Panc1 (cell line): Measurements from ENCODE around the gene GBF1. TPM values are rescaled to one million over a fixed set of nuclear protein-coding genes. Genes with fewer than 3 reads are reported as not detected.

Source experiments
- ATAC-seq: fragments of 200-7000 bp; cut with Tn5 transposase; 2 replicates; pipeline ENCODE4 v1.9.1; 2020; ENCODE audit warnings: mild to moderate bottlenecking, moderate library complexity
- BruUV-seq: library from RNA; stranded (reverse); fragments of 400-500 nt; replicated peaks from 2 replicates; lab custom pipeline; 2021; lab: Mats Ljungman, UMichigan
- CTCF ChIA-PET: fragments of 300-600 bp; sonication (Branson Sonifier 250); formaldehyde crosslinking; loops from one replicate; lab custom pipeline; 2022; ENCODE audit warnings: antibody characterized with exemption; lab: Charles Lee
- POLR2A ChIA-PET: fragments of 300-600 bp; sonication (Branson Sonifier 250); formaldehyde crosslinking; loops from one replicate; lab custom pipeline; 2022; ENCODE audit warnings: antibody characterized with exemption; lab: Charles Lee
- DNase-seq: peaks from one replicate; pipeline ENCODE4 v3.0.0-alpha.2; 2010; ENCODE audit warnings: low read depth, low spot score
- H3K27ac ChIP-seq: 2 replicates; pipeline ENCODE4 v1.5.1; 2011; ENCODE audit warnings: mild to moderate bottlenecking, low read length, inconsistent platforms
- H3K27me3 ChIP-seq: fragments of 200-500 bp; sonication (Bioruptor generic); 2 replicates; pipeline ENCODE4 v1.6.0; 2014; ENCODE audit warnings: low read length, inconsistent platforms; ENCODE audit not compliant: control insufficient read depth, insufficient read depth
- H3K36me3 ChIP-seq: fragments of 200-500 bp; sonication (Bioruptor generic); 2 replicates; pipeline ENCODE4 v1.5.1; 2014; ENCODE audit warnings: inconsistent platforms, mild to moderate bottlenecking, low read length, moderate library complexity; ENCODE audit not compliant: control insufficient read depth, insufficient read depth
- H3K4me1 ChIP-seq: 2 replicates; pipeline ENCODE4 v1.5.1; 2011; ENCODE audit warnings: inconsistent platforms, mild to moderate bottlenecking, low read length, moderate library complexity; ENCODE audit not compliant: control insufficient read depth, insufficient read depth
- H3K4me3 ChIP-seq, 2 experiments: 2 replicates each; pipeline ENCODE4 v1.5.1; 2011 to 2012; ENCODE audit warnings: low read depth in 2 of 2, low read length in 2 of 2, mild to moderate bottlenecking in 2 of 2, inconsistent platforms in 1 of 2, moderate library complexity in 1 of 2
- H3K9me3 ChIP-seq: fragments of 200-500 bp; sonication (Bioruptor generic); 2 replicates; pipeline ENCODE4 v1.5.1; 2014; ENCODE audit warnings: low read depth, mild to moderate bottlenecking, inconsistent platforms, low read length, moderate library complexity; ENCODE audit not compliant: control insufficient read depth, insufficient read depth
- POLR2AphosphoS5 ChIP-seq: IDR thresholded peaks from 2 replicates; pipeline ENCODE4 v1.6.1; 2012; ENCODE audit warnings: mild to moderate bottlenecking, low read depth, low read length, moderate library complexity
- SIN3A ChIP-seq: IDR thresholded peaks from 2 replicates; pipeline ENCODE4 v1.6.1; 2012; ENCODE audit warnings: low read depth, mild to moderate bottlenecking, low read length, moderate library complexity, borderline replicate concordance; ENCODE audit not compliant: insufficient read depth
- TCF7L2 ChIP-seq: IDR thresholded peaks from 2 replicates; pipeline ENCODE4 v1.6.1; 2011; ENCODE audit warnings: mild to moderate bottlenecking, low read depth, low read length, inconsistent platforms
- in situ Hi-C: cut with HindIII; loops from 2 replicates; pipeline ENCODE4 v1.10.0; 2016; ENCODE audit warnings: low sequenced_read_pairs, low pct_unique_long_range_greater_than_20kb
- intact Hi-C: fragments of 100-400 bp; cut with micrococcal nuclease; formaldehyde crosslinking; loops from one replicate; pipeline ENCODE4 v1.10.0; 2022; ENCODE audit not compliant: unreplicated experiment
- total RNA-seq: library from RNA; stranded (reverse); gene quantifications from one replicate; pipeline ENCODE4 v1.2.1, GENCODE V29; 2021; ENCODE audit not compliant: unreplicated experiment
- TF ChIP-seq, protein P1 (sequence below): fragments of 450-650 bp; IDR thresholded peaks from 2 replicates; pipeline ENCODE4 v1.5.1; 2017; ENCODE audit warnings: mild to moderate bottlenecking
- TF ChIP-seq, protein P2 (sequence below), 2 experiments: IDR thresholded peaks; 2 replicates each; pipeline ENCODE4 v1.6.1; 2011 to 2012; ENCODE audit warnings: low read depth in 2 of 2, control low read depth in 1 of 2, low read length in 1 of 2, mild to moderate bottlenecking in 1 of 2, moderate library complexity in 1 of 2; ENCODE audit not compliant: insufficient read depth in 1 of 2

The GBF1 gene
- total RNA-seq, 1 experiment from 2014 or later, result 65.0 TPM

GRCh38 chr10:102283488-102283887 lies 38.2 kb downstream of the GBF1 start:
- Histone ChIP-seq H3K27ac (no peak overlapping the region), H3K36me3 (0 out of 2 replicates have a peak, but pooled peaks cover 5% of the 10 kb centered on the region), H3K4me1 (peaks cover 4% of the 10 kb centered on the region; the same call in 1 of the 2 replicates), H3K9me3 (no peaks in the 10 kb centered on the region), H3K27me3 (no peaks in the 10 kb centered on the region), H3K4me3 (no peak overlapping the region)
- in situ Hi-C loops (no loop called here), intact Hi-C loops (no loop called here)
- POLR2A ChIA-PET, result no interaction called here
- TF ChIP-seq, protein P1, sequence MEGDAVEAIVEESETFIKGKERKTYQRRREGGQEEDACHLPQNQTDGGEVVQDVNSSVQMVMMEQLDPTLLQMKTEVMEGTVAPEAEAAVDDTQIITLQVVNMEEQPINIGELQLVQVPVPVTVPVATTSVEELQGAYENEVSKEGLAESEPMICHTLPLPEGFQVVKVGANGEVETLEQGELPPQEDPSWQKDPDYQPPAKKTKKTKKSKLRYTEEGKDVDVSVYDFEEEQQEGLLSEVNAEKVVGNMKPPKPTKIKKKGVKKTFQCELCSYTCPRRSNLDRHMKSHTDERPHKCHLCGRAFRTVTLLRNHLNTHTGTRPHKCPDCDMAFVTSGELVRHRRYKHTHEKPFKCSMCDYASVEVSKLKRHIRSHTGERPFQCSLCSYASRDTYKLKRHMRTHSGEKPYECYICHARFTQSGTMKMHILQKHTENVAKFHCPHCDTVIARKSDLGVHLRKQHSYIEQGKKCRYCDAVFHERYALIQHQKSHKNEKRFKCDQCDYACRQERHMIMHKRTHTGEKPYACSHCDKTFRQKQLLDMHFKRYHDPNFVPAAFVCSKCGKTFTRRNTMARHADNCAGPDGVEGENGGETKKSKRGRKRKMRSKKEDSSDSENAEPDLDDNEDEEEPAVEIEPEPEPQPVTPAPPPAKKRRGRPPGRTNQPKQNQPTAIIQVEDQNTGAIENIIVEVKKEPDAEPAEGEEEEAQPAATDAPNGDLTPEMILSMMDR, result no peak
- TF ChIP-seq SIN3A, result no peak
- TF ChIP-seq, protein P2, sequence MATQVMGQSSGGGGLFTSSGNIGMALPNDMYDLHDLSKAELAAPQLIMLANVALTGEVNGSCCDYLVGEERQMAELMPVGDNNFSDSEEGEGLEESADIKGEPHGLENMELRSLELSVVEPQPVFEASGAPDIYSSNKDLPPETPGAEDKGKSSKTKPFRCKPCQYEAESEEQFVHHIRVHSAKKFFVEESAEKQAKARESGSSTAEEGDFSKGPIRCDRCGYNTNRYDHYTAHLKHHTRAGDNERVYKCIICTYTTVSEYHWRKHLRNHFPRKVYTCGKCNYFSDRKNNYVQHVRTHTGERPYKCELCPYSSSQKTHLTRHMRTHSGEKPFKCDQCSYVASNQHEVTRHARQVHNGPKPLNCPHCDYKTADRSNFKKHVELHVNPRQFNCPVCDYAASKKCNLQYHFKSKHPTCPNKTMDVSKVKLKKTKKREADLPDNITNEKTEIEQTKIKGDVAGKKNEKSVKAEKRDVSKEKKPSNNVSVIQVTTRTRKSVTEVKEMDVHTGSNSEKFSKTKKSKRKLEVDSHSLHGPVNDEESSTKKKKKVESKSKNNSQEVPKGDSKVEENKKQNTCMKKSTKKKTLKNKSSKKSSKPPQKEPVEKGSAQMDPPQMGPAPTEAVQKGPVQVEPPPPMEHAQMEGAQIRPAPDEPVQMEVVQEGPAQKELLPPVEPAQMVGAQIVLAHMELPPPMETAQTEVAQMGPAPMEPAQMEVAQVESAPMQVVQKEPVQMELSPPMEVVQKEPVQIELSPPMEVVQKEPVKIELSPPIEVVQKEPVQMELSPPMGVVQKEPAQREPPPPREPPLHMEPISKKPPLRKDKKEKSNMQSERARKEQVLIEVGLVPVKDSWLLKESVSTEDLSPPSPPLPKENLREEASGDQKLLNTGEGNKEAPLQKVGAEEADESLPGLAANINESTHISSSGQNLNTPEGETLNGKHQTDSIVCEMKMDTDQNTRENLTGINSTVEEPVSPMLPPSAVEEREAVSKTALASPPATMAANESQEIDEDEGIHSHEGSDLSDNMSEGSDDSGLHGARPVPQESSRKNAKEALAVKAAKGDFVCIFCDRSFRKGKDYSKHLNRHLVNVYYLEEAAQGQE (IDR thresholded peaks at IDR 0.05; ENCODE audit: insufficient read depth in 1 of 2, low read depth in 2 of 2, low read length in 1 of 2), result no peak
- TF ChIP-seq TCF7L2, result no peak
- no peak for TF ChIP-seq POLR2AphosphoS5
- DNase-seq, result no peak
- no TSS peak for BruUV-seq
- CTCF ChIA-PET, result no interaction called here
- ATAC-seq, result no peak

GRCh38 chr10:102283890-102284289 lies 38.6 kb downstream of the GBF1 start:
- ChIA-PET POLR2A (no interaction called here), CTCF (no interaction called here)
- in situ Hi-C loops, result no loop called here
- no TSS peak for BruUV-seq
- Histone ChIP-seq H3K27me3 (no peaks in the 10 kb centered on the region), H3K36me3 (0 out of 2 replicates have a peak, but pooled peaks cover 5% of the 10 kb centered on the region), H3K4me1 (peaks cover 4% of the 10 kb centered on the region; the same call in 1 of the 2 replicates), H3K4me3 (no peak overlapping the region), H3K27ac (no peak overlapping the region), H3K9me3 (no peaks in the 10 kb centered on the region)
- intact Hi-C loops, result no loop called here
- TF ChIP-seq POLR2AphosphoS5, result no peak
- TF ChIP-seq, protein P2 (IDR thresholded peaks at IDR 0.05; ENCODE audit: insufficient read depth in 1 of 2, low read depth in 2 of 2, low read length in 1 of 2), result no peak
- no peak for TF ChIP-seq TCF7L2
- TF ChIP-seq, protein P1, result no peak
- no peak for TF ChIP-seq SIN3A
- no peak for DNase-seq
- no peak for ATAC-seq
